ENCODE measurements around the gene OSM. TPM values are rescaled to one million over a fixed set of nuclear protein-coding genes. Genes with fewer than 3 reads are reported as not detected.

The OSM gene
- total RNA-seq, 4 donors from 2014 or later: 0.57 to 8.3 TPM; not detected in 2

- no peak overlapping the region for H3K4me3 ChIP-seq
- no peaks in the 10 kb centered on the region for H3K9me3 ChIP-seq
- TF ChIP-seq POLR2A (IDR thresholded peaks at IDR 0.05; ENCODE audit: low read depth): no peak
- TF ChIP-seq POLR2AphosphoS5 (IDR thresholded peaks at IDR 0.05): no peak
- no peak for TF ChIP-seq EP300 (IDR thresholded peaks at IDR 0.05)
- TF ChIP-seq CTCF (IDR thresholded peaks at IDR 0.05): no peak
- H3K4me1 ChIP-seq: peaks cover 29 to 55% (median 49%) of the 10 kb centered on the region in 4 donors
- no peak overlapping the region for H3K27ac ChIP-seq (replicated peaks in 1 of 4)
- intact Hi-C loops (cut with DNase I): no loop called here
- 85% methylated on average over 5 of the region's 12 CpGs for WGBS
- H3K27me3 ChIP-seq: peaks cover 0 to 57% (median 8%) of the 10 kb centered on the region in 4 donors
- no peaks in the 10 kb centered on the region for H3K36me3 ChIP-seq
- no peak for DNase-seq (ENCODE audit: extremely low spot score)
These were observed 15.9 kb downstream of the OSM start for GRCh38 chr22:30250661-30251267.

- DNase-seq (ENCODE audit: extremely low spot score): no peak
- no peak overlapping the region for H3K4me3 ChIP-seq
- TF ChIP-seq POLR2A (IDR thresholded peaks at IDR 0.05; ENCODE audit: low read depth) (no peak), CTCF (IDR thresholded peaks at IDR 0.05) (no peak), EP300 (IDR thresholded peaks at IDR 0.05) (no peak), POLR2AphosphoS5 (IDR thresholded peaks at IDR 0.05) (no peak)
- peaks cover 0 to 64% (median 10%) of the 10 kb centered on the region in 4 donors for H3K27me3 ChIP-seq
- H3K36me3 ChIP-seq: no peaks in the 10 kb centered on the region
- H3K27ac ChIP-seq (replicated peaks in 1 of 4): no peak overlapping the region
- 89% methylated on average over 2 of the region's 3 CpGs for WGBS
- intact Hi-C loops (cut with DNase I): no loop called here
- peaks cover 30 to 57% (median 53%) of the 10 kb centered on the region in 4 donors for H3K4me1 ChIP-seq
- no peaks in the 10 kb centered on the region for H3K9me3 ChIP-seq
These were observed 16.5 kb downstream of the OSM start for GRCh38 chr22:30250039-30250565.

- intact Hi-C loops (cut with DNase I): no loop called here
- H3K27me3 ChIP-seq: peaks cover 0 to 64% (median 10%) of the 10 kb centered on the region in 4 donors
- DNase-seq (ENCODE audit: extremely low spot score): no peak
- H3K9me3 ChIP-seq: no peaks in the 10 kb centered on the region
- TF ChIP-seq POLR2A (IDR thresholded peaks at IDR 0.05; ENCODE audit: low read depth): no peak
- no peak for TF ChIP-seq EP300 (IDR thresholded peaks at IDR 0.05)
- no peak for TF ChIP-seq CTCF (IDR thresholded peaks at IDR 0.05)
- no peak for TF ChIP-seq POLR2AphosphoS5 (IDR thresholded peaks at IDR 0.05)
- no peaks in the 10 kb centered on the region for H3K36me3 ChIP-seq
- H3K27ac ChIP-seq (replicated peaks in 1 of 4): peak overlapping the region in 1 of 4 donors; percentile 39
- H3K4me1 ChIP-seq: peaks cover 30 to 57% (median 53%) of the 10 kb centered on the region in 4 donors
- peak overlapping the region in 2 of 4 donors; percentile 12 to 40 for H3K4me3 ChIP-seq
- WGBS: 62% methylated on average over 24 of the region's 27 CpGs
These were observed 17.3 kb downstream of the OSM start for GRCh38 chr22:30249049-30250038.

- intact Hi-C loops (cut with DNase I): no loop called here
- Histone ChIP-seq H3K27ac (replicated peaks in 1 of 4) (no peak overlapping the region), H3K4me1 (peaks cover 26 to 55% (median 48%) of the 10 kb centered on the region in 4 donors), H3K27me3 (peaks cover 0 to 68% (median 10%) of the 10 kb centered on the region in 4 donors), H3K4me3 (peak overlapping the region in 1 of 4 donors; percentile 40), H3K36me3 (no peaks in the 10 kb centered on the region), H3K9me3 (no peaks in the 10 kb centered on the region)
- DNase-seq (ENCODE audit: extremely low spot score): no peak
- TF ChIP-seq POLR2A (IDR thresholded peaks at IDR 0.05; ENCODE audit: low read depth) (no peak), CTCF (IDR thresholded peaks at IDR 0.05) (no peak), EP300 (IDR thresholded peaks at IDR 0.05) (no peak), POLR2AphosphoS5 (IDR thresholded peaks at IDR 0.05) (no peak)
- 86% methylated on average over 6 of the region's 6 CpGs for WGBS
These were observed 18.2 kb downstream of the OSM start for GRCh38 chr22:30248484-30248883.
